ENCODE data around the gene LSM4. TPM values are rescaled to one million over a fixed set of nuclear protein-coding genes. Genes with fewer than 3 reads are reported as not detected.

The LSM4 gene
- total and polyA plus RNA-seq, 2 of the 4 experiments (the other 2 are of a cell fraction), result 44.8 to 118 TPM

GRCh38 chr19:18322318-18322758 is 538 bp downstream of the LSM4 start:
- no TSS peak for BruUV-seq (replicated peaks)
- Histone ChIP-seq H4K5ac (ENCODE audit: low read depth, low read length) (peak overlapping the region; percentile 15), H3K4me2 (ENCODE audit: low read depth, low read length) (peak overlapping the region; percentile 74), H2BK15ac (ENCODE audit: low read depth, low read length) (no peak overlapping the region), H2BK20ac (ENCODE audit: low read depth, low read length) (no peak overlapping the region), H2AK5ac (ENCODE audit: low read depth, low read length) (peak overlapping the region; percentile 86), H3K9me3 (ENCODE audit: control insufficient read depth, insufficient read depth, low read length) (no peaks in the 10 kb centered on the region), H4K91ac (ENCODE audit: insufficient read depth, low read depth, low read length) (peak overlapping the region; percentile 87), H3K14ac (replicated peaks; ENCODE audit: low read depth, low read length) (peak overlapping the region; percentile 83), H3K79me1 (ENCODE audit: low read depth in 1 of 2, low read length in 2 of 2) (peaks cover 39 to 55% of the 10 kb centered on the region in 2 experiments), H3K9ac (ENCODE audit: low read depth, low read length) (peak overlapping the region; percentile 75), H3K4ac (ENCODE audit: low read depth, low read length) (peak overlapping the region; percentile 85), H2BK5ac (ENCODE audit: low read depth, low read length, poor library complexity, severe bottlenecking) (peak overlapping the region; percentile 59), H2AK9ac (replicated peaks; ENCODE audit: low read depth, low read length, poor library complexity) (peak overlapping the region; percentile 99), H4K20me1 (ENCODE audit: insufficient read depth, low read length) (0 out of 2 replicates have a peak, but pooled peaks cover 3% of the 10 kb centered on the region), H3K4me3 (ENCODE audit: insufficient read depth, low read depth, low read length) (peak overlapping the region; percentile 77), H3K18ac (ENCODE audit: low read depth, low read length) (no peak overlapping the region), H4K8ac (ENCODE audit: low read depth in 2 of 2, low read length in 2 of 2) (peak overlapping the region; percentile 80 to 88), H3K9me1 (ENCODE audit: insufficient read depth, low read length) (peaks cover 7% of the 10 kb centered on the region), H2BK120ac (ENCODE audit: low read depth, low read length) (peak overlapping the region; percentile 46; the same call in 1 of the 2 replicates), H3K36me3 (ENCODE audit: control insufficient read depth, insufficient read depth, low read length) (no peaks in the 10 kb centered on the region), H3K27me3 (ENCODE audit: control insufficient read depth, insufficient read depth, low read length) (no peaks in the 10 kb centered on the region), H2AFZ (replicated peaks; ENCODE audit: low read length, poor library complexity) (peak overlapping the region; percentile 95), H3K27ac (ENCODE audit: insufficient read depth, low read length) (peak overlapping the region; percentile 73), H3K56ac (ENCODE audit: extremely low read depth, insufficient read depth, low read length) (peak overlapping the region; percentile 74), H3K4me1 (ENCODE audit: control insufficient read depth, insufficient read depth, low read length) (peaks cover 5% of the 10 kb centered on the region; the same call in 1 of the 2 replicates), H3K23ac (ENCODE audit: low read depth, low read length) (peak overlapping the region; percentile 74; the same call in 1 of the 2 replicates)
- peak; percentile 65 for DNase-seq
- WGBS, 2 experiments (ENCODE audit: extremely low coverage in 2 of 2, insufficient read length in 1 of 2), result no CpG with 5 or more reads among the region's 7 CpGs
- ChIA-PET CTCF (interaction anchor here (1.3 to 3.7 kb wide), 4 partner anchors 17 to 115 kb away, joined by 3 to 49 read pairs (median 5); partner anchors contain the start of gene JUND), POLR2A (ENCODE audit: unreplicated experiment) (interaction anchor here (0.6 to 2.2 kb wide), 8 partner anchors 14 to 99 kb away, joined by 3 to 25 read pairs (median 4); partner anchors contain the start of gene JUND)
- ATAC-seq (ENCODE audit: low read depth), result peak; percentile 19
- TF ChIP-seq SMC3 (IDR thresholded peaks at IDR 0.05; ENCODE audit: low read depth, low read length), result peak; percentile 26
- peak; percentile 47 for TF ChIP-seq RAD21 (IDR thresholded peaks at IDR 0.05; ENCODE audit: low read length)
- 0 out of 2 replicates have a peak, but pooled peaks have one; percentile 9 for TF ChIP-seq MAZ (IDR thresholded peaks at IDR 0.05; ENCODE audit: borderline replicate concordance, low read depth, low read length)
- TF ChIP-seq POLR2A (IDR thresholded peaks at IDR 0.05; ENCODE audit: low read depth, low read length), result no peak; the same call in 1 of the 2 replicates
- peak; percentile 28; the same call in 1 of the 2 replicates for TF ChIP-seq CTCF (conservative IDR thresholded peaks at IDR 0.05; ENCODE audit: low read depth, low read length)
- in situ Hi-C loops (cut with MboI; ENCODE audit: low sequenced_read_pairs), result loop anchor here (5.0 to 10.0 kb wide), 2 partner anchors 45 to 128 kb away; partner anchors contain the start of gene MPV17L2
- intact Hi-C loops (cut with micrococcal nuclease), result loop anchor here (5.0 kb wide), 1 partner anchor 120 kb away; the partner anchor contains the start of gene RAB3A
- dilution Hi-C loops (cut with HindIII; ENCODE audit: low sequenced_read_pairs, unreplicated experiment), result no loop called here

All from IMR-90 (cell line).